ACC112 (cell line): ENCODE results near the gene CFAP92.
"Not testable (repeated sequence)": the region's sequence is repeated elsewhere in the genome, so short reads cannot be mapped to it uniquely, and the experiment has no call there.

Experiments
- H2AFZ ChIP-seq: fragments of 200-600 bp; sonication (generic); one replicate; pipeline ENCODE4 v1.6.0; 2017; ENCODE audit warnings: antibody characterized with exemption, low read length; ENCODE audit not compliant: unreplicated experiment
- H3K27ac ChIP-seq: fragments of 200-600 bp; sonication (generic); 2 replicates; pipeline ENCODE4 v1.5.1; 2014; ENCODE audit warnings: low read depth, mild to moderate bottlenecking, antibody characterized with exemption, low read length, moderate library complexity
- H3K27me3 ChIP-seq: fragments of 200-600 bp; sonication (generic); 2 replicates; pipeline ENCODE4 v1.6.1; 2014; ENCODE audit warnings: mild to moderate bottlenecking, antibody characterized with exemption, low read length, moderate library complexity, mixed read lengths; ENCODE audit not compliant: insufficient read depth
- H3K36me3 ChIP-seq: fragments of 200-600 bp; sonication (generic); 2 replicates; pipeline ENCODE4 v1.6.1; 2016; ENCODE audit warnings: mild to moderate bottlenecking, antibody characterized with exemption, low read length, moderate library complexity, mixed read lengths; ENCODE audit not compliant: insufficient read depth
- H3K4me1 ChIP-seq: fragments of 200-600 bp; sonication (generic); one replicate; pipeline ENCODE4 v1.6.1; 2016; ENCODE audit warnings: low read length, mixed read lengths; ENCODE audit not compliant: insufficient read depth, unreplicated experiment, control insufficient read depth
- H3K4me3 ChIP-seq: fragments of 200-600 bp; sonication (generic); 2 replicates; pipeline ENCODE4 v1.5.1; 2014; ENCODE audit warnings: mild to moderate bottlenecking, low read depth, low read length
- H3K79me2 ChIP-seq: fragments of 200-600 bp; sonication (generic); one replicate; pipeline ENCODE4 v1.6.0; 2016; ENCODE audit warnings: low read length; ENCODE audit not compliant: control insufficient read depth, unreplicated experiment, insufficient read depth

The CFAP92 gene

GRCh38 chr3:128933213-128933921 lies 60.5 kb downstream of the CFAP92 start:
- no peaks in the 10 kb centered on the region for H3K36me3 ChIP-seq
- H3K79me2 ChIP-seq: no peaks in the 10 kb centered on the region
- no peak overlapping the region for H3K4me3 ChIP-seq
- H3K27ac ChIP-seq: no peak overlapping the region
- H3K4me1 ChIP-seq: no peaks in the 10 kb centered on the region
- no peak overlapping the region for H2AFZ ChIP-seq
- H3K27me3 ChIP-seq: peaks cover 45% of the 10 kb centered on the region

DNA sequence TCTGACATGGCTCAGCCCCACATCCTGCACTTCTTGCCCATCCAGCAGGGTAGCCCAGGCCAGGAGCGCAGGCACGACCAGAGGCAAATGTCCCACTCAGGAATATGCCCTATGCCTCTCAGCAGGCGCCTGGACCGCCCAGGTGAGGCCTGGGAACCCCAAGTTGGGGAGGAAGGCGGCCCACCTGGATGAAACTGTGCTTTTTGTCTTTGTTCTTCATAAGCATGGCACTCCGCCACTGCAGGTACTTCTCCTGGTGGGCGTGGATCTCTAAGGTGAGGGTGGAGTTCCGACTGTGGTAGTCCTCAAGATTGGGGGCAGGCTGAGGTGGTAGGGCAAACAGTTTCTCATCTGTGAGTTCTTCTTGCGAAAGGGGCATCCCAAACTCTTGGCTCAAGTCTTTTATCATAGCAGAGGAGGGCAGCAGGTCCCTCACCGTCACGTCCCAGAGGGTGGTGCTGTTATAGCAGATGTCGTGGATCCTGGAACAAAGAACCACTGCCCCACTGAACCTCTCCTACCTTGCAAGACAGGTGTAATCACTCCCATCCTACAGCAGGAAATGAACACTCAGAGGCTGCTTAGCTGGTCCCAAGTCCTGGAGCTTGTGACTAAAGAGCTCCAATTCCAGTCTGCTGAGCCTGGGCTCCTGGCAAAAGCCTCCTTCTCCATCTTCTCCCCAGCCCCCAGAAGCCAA lies 61.2 kb downstream of the CFAP92 start:
- Histone ChIP-seq H3K4me1 (no peaks in the 10 kb centered on the region), H3K4me3 (no peak overlapping the region), H3K27me3 (peaks cover 45% of the 10 kb centered on the region), H3K36me3 (no peaks in the 10 kb centered on the region), H3K79me2 (no peaks in the 10 kb centered on the region), H3K27ac (no peak overlapping the region), H2AFZ (no peak overlapping the region)

DNA sequence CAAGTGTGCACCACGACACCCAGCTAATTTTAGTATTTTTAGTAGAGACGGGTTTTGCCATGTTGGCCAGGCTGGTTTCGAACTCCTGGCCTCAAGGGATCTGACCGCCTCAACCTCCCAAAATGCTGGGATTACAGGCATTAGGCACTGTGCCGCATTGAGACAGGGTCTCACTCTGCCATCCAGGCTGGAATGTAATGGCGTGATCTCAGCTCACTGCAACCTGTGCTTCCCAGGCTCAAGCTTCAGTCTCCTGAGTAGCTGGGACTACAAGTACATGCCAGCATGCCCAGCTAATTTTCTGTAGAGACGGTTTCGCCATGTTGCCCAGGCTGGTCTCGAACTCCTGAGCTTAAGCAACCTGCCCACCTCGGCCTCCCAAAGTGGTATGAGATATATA lies 62.8 kb downstream of the CFAP92 start:
- Histone ChIP-seq H3K79me2 (no peaks in the 10 kb centered on the region), H2AFZ (no peak overlapping the region), H3K4me1 (no peaks in the 10 kb centered on the region), H3K27ac (no peak overlapping the region), H3K36me3 (no peaks in the 10 kb centered on the region), H3K4me3 (no peak overlapping the region), H3K27me3 (peaks cover 41% of the 10 kb centered on the region)

DNA sequence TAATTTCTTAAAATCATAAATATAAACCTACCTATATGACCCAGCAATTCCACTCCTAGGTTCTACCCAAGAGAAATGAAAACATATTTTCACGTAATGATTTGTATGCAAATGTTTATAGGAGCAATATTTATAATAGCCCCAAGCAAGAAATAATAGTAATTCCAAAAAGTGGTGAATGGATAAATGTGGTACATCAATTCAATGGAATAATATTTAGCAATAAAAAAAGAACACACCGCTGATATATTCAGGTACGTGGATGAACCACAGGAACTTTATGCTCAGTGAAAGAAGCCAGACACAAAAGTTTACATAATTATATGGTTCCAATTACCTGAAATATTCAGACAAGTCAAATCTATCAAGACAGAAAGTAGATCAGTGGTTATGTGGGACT lies 64.5 kb downstream of the CFAP92 start:
- Histone ChIP-seq H3K27ac (no peak overlapping the region), H3K79me2 (no peaks in the 10 kb centered on the region), H3K4me1 (no peaks in the 10 kb centered on the region), H3K36me3 (no peaks in the 10 kb centered on the region), H2AFZ (no peak overlapping the region), H3K27me3 (peaks cover 34% of the 10 kb centered on the region), H3K4me3 (no peak overlapping the region)

- H3K4me3 ChIP-seq, H3K4me1 ChIP-seq, H3K79me2 ChIP-seq, H3K27me3 ChIP-seq, H2AFZ ChIP-seq, H3K36me3 ChIP-seq, H3K27ac ChIP-seq: not testable (repeated sequence)
Observed at GRCh38 chr3:128923986-128924385, 69.9 kb downstream of the CFAP92 start.

GRCh38 chr3:128923576-128923975 lies 70.3 kb downstream of the CFAP92 start:
- Histone ChIP-seq H3K27ac (no peak overlapping the region), H3K36me3 (peaks cover 10% of the 10 kb centered on the region), H2AFZ (no peak overlapping the region), H3K27me3 (peaks cover 4% of the 10 kb centered on the region; the same call in 1 of the 2 replicates), H3K4me3 (no peak overlapping the region), H3K4me1 (no peaks in the 10 kb centered on the region), H3K79me2 (no peaks in the 10 kb centered on the region)

DNA sequence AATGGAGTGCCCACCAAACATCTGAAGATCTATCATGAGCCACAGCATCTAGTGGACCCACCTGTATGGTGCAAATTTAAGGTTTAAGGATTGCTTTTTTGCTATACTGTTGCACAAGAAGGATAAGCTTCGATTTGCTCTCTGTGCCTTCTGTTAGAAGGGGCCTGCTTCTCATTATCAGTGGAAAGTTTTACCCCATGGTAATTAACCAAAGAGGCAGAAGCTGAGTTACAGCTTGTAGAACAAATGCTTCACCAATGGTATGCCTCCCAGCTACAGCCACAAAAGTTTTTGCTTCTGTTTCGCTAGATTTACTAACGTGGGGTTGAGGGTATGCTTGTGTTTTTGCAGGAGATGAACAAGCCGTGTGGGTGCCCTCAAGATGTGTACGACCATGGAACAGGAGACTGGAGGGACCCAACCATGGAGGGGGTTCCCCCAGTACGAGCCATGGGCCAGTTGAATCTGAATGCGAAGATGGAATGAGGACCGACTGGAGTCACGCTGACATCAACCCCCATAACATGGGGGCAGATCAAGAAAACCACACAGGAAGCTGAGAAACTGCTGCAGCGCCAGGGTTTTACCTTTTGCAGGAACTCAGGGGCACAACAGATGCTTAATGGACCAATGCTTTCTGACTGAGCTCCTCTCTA lies 70.9 kb downstream of the CFAP92 start:
- Histone ChIP-seq H3K27me3 (no peaks in the 10 kb centered on the region), H3K36me3 (peaks cover 17% of the 10 kb centered on the region), H3K27ac (no peak overlapping the region), H3K4me3 (no peak overlapping the region), H2AFZ (no peak overlapping the region), H3K79me2 (no peaks in the 10 kb centered on the region), H3K4me1 (no peaks in the 10 kb centered on the region)

DNA sequence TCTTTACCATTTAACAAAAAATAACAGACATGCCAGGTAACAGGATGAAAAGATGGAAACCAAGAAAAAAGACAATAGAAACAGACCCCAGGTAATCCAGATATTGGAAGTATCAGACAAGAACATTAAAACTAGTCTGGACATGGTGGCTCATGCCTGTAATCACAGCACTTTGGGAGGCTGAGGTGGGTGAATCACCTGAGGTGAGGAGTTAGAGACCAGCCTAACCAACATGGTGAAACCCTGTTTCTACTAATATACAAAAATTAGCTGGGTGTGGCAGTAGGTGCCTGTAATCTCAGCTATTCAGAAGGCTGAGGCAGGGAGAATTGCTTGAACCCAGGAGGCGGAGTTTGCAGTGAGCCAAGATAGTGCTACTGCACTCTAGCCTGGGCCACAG lies 73.9 kb downstream of the CFAP92 start:
- H3K4me3 ChIP-seq: no peak overlapping the region
- no peak overlapping the region for H3K27ac ChIP-seq
- no peaks in the 10 kb centered on the region for H3K79me2 ChIP-seq
- H3K27me3 ChIP-seq: no peaks in the 10 kb centered on the region
- H3K36me3 ChIP-seq: peaks cover 37% of the 10 kb centered on the region
- no peak overlapping the region for H2AFZ ChIP-seq
- no peaks in the 10 kb centered on the region for H3K4me1 ChIP-seq

GRCh38 chr3:128917291-128917690 lies 76.6 kb downstream of the CFAP92 start:
- no peaks in the 10 kb centered on the region for H3K79me2 ChIP-seq
- no peak overlapping the region for H3K27ac ChIP-seq
- no peaks in the 10 kb centered on the region for H3K27me3 ChIP-seq
- peaks cover 56% of the 10 kb centered on the region for H3K36me3 ChIP-seq
- no peaks in the 10 kb centered on the region for H3K4me1 ChIP-seq
- H3K4me3 ChIP-seq: no peak overlapping the region
- no peak overlapping the region for H2AFZ ChIP-seq

- Histone ChIP-seq H3K4me1 (no peaks in the 10 kb centered on the region), H2AFZ (no peak overlapping the region), H3K79me2 (no peaks in the 10 kb centered on the region), H3K27me3 (no peaks in the 10 kb centered on the region), H3K27ac (no peak overlapping the region), H3K36me3 (peaks cover 66% of the 10 kb centered on the region), H3K4me3 (no peak overlapping the region)
Observed at GRCh38 chr3:128914966-128915645, 78.8 kb downstream of the CFAP92 start.
